ENCODE data around the gene NFE2L3. TPM values are rescaled to one million over a fixed set of nuclear protein-coding genes. Genes with fewer than 3 reads are reported as not detected.
"Not testable (repeated sequence)": the region's sequence is repeated elsewhere in the genome, so short reads cannot be mapped to it uniquely, and the experiment has no call there.

Gene NFE2L3
- total RNA-seq, 2 experiments from 2014 or later, result 21.5 to 22.6 TPM

- TF ChIP-seq, protein P1, sequence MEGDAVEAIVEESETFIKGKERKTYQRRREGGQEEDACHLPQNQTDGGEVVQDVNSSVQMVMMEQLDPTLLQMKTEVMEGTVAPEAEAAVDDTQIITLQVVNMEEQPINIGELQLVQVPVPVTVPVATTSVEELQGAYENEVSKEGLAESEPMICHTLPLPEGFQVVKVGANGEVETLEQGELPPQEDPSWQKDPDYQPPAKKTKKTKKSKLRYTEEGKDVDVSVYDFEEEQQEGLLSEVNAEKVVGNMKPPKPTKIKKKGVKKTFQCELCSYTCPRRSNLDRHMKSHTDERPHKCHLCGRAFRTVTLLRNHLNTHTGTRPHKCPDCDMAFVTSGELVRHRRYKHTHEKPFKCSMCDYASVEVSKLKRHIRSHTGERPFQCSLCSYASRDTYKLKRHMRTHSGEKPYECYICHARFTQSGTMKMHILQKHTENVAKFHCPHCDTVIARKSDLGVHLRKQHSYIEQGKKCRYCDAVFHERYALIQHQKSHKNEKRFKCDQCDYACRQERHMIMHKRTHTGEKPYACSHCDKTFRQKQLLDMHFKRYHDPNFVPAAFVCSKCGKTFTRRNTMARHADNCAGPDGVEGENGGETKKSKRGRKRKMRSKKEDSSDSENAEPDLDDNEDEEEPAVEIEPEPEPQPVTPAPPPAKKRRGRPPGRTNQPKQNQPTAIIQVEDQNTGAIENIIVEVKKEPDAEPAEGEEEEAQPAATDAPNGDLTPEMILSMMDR (IDR thresholded peaks at IDR 0.05), result no peak
- Mint-ChIP-seq H3K4me1 (ENCODE audit: low read depth) (peaks cover 54% of the 10 kb centered on the region), H3K27me3 (no peaks in the 10 kb centered on the region), H3K36me3 (ENCODE audit: low read depth) (peaks cover 68% of the 10 kb centered on the region), H3K4me3 (no peak overlapping the region), H3K27ac (peak overlapping the region; percentile 49), H3K9me3 (no peaks in the 10 kb centered on the region)
- CTCF ChIA-PET, result interaction anchor here (1.2 to 5.1 kb wide), 5 partner anchors 16 to 183 kb away, joined by 3 to 35 read pairs (median 4); partner anchors contain the start of gene CBX3
- intact Hi-C loops (cut with micrococcal nuclease), result loop anchor here (10.0 kb wide), 1 partner anchor 287 kb away; no protein-coding TSS in a partner anchor
- ATAC-seq, result no peak
- no peak for DNase-seq
- POLR2A ChIA-PET, result interaction anchor here (1.0 to 19.9 kb wide), 6 partner anchors 15 to 163 kb away, joined by 3 to 588 read pairs (median 4); partner anchors contain the start of genes CBX3, HNRNPA2B1 and NFE2L3
Observed at GRCh38 chr7:26182283-26182682, 30.3 kb downstream of the NFE2L3 start.

DNA sequence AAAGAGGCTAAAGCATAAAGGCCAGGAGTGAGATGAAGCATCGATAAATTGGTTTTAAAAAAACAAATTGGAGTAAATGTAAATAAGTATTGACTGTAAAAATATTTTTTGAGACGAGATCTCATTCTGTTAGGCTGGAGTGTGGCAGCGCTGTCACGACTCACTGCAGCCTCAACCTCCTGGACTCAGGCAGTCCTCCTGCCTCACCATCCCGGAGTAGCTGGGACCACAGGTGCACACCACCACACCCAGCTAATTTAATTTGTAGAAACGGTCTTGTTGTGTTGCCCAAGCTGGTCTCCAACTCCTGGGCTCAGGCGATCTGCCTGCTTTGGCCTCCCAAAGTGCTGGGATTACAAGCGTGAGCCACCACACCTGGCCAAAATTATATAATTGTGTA, 30.7 kb downstream of the NFE2L3 start:
- DNase-seq (no peak), ATAC-seq (no peak)
- Mint-ChIP-seq H3K27me3 (no peaks in the 10 kb centered on the region), H3K9me3 (no peaks in the 10 kb centered on the region), H3K27ac (peak overlapping the region; percentile 49), H3K4me1 (ENCODE audit: low read depth) (peaks cover 56% of the 10 kb centered on the region), H3K36me3 (ENCODE audit: low read depth) (peaks cover 69% of the 10 kb centered on the region), H3K4me3 (no peak overlapping the region)
- intact Hi-C loops (cut with micrococcal nuclease), result loop anchor here (10.0 kb wide), 1 partner anchor 288 kb away; no protein-coding TSS in a partner anchor
- POLR2A ChIA-PET, result interaction anchor here (0.9 to 19.9 kb wide), 7 partner anchors 9 to 94 kb away, joined by 3 to 588 read pairs (median 5); partner anchors contain the start of genes CBX3, HNRNPA2B1 and NFE2L3
- CTCF ChIA-PET, result interaction anchor here (1.3 to 5.1 kb wide), 4 partner anchors 18 to 183 kb away, joined by 3 to 35 read pairs (median 4); partner anchors contain the start of gene CBX3
- TF ChIP-seq, protein P1 (IDR thresholded peaks at IDR 0.05), result no peak

GRCh38 chr7:26183545-26184280, 31.7 kb downstream of the NFE2L3 start:
- no peaks in the 10 kb centered on the region for H3K9me3 Mint-ChIP-seq
- DNase-seq, result no peak
- no peak for ATAC-seq
- TF ChIP-seq, protein P1 (IDR thresholded peaks at IDR 0.05), result no peak
- CTCF ChIA-PET, result interaction anchor here (1.0 to 1.4 kb wide), 4 partner anchors 13 to 182 kb away, joined by 3 to 4 read pairs (median 4); no protein-coding TSS in a partner anchor
- H3K36me3 Mint-ChIP-seq (ENCODE audit: low read depth), result peaks cover 75% of the 10 kb centered on the region
- H3K4me1 Mint-ChIP-seq (ENCODE audit: low read depth), result peaks cover 63% of the 10 kb centered on the region
- intact Hi-C loops (cut with micrococcal nuclease), result loop anchor here (10.0 kb wide), 1 partner anchor 289 kb away; no protein-coding TSS in a partner anchor
- POLR2A ChIA-PET, result interaction anchor here (0.9 to 19.9 kb wide), 9 partner anchors 10 to 93 kb away, joined by 3 to 588 read pairs (median 8); partner anchors contain the start of genes CBX3, HNRNPA2B1 and NFE2L3
- no peaks in the 10 kb centered on the region for H3K27me3 Mint-ChIP-seq
- no peak overlapping the region for H3K4me3 Mint-ChIP-seq
- peak overlapping the region; percentile 85 for H3K27ac Mint-ChIP-seq

DNA sequence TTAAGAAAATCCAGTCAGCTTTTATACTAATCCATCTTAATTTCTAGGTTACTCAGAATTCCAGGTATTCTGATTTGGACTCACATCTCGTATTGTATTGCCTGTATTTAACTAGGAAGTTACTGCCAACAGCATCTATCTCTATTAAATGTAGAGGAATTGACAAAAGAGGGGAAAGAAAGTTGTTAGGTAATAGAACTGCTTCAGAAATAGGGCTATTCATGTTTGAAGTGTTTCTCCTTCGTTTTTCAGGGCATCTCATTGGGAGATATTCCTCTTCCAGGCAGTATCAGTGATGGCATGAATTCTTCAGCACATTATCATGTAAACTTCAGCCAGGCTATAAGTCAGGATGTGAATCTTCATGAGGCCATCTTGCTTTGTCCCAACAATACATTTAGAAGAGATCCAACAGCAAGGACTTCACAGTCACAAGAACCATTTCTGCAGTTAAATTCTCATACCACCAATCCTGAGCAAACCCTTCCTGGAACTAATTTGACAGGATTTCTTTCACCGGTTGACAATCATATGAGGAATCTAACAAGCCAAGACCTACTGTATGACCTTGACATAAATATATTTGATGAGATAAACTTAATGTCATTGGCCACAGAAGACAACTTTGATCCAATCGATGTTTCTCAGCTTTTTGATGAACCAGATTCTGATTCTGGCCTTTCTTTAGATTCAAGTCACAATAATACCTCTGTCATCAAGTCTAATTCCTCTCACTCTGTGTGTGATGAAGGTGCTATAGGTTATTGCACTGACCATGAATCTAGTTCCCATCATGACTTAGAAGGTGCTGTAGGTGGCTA, 32.5 kb downstream of the NFE2L3 start:
- H3K4me1 Mint-ChIP-seq (ENCODE audit: low read depth), result peaks cover 70% of the 10 kb centered on the region
- ChIA-PET CTCF (interaction anchor here (1.3 to 1.9 kb wide), 4 partner anchors 14 to 94 kb away, joined by 4 to 13 read pairs (median 5); no protein-coding TSS in a partner anchor), POLR2A (interaction anchor here (0.8 to 19.9 kb wide), 11 partner anchors 11 to 295 kb away, joined by 3 to 588 read pairs (median 4); partner anchors contain the start of genes CBX3, HNRNPA2B1 and NFE2L3)
- not testable (repeated sequence) for H3K27me3 Mint-ChIP-seq, H3K9me3 Mint-ChIP-seq, ATAC-seq, H3K4me3 Mint-ChIP-seq, DNase-seq
- H3K27ac Mint-ChIP-seq, result peak overlapping the region; percentile 85
- intact Hi-C loops (cut with micrococcal nuclease), result loop anchor here (5.0 to 10.0 kb wide), 2 partner anchors 92 to 290 kb away; no protein-coding TSS in a partner anchor
- H3K36me3 Mint-ChIP-seq (ENCODE audit: low read depth), result peaks cover 76% of the 10 kb centered on the region
